ENCODE measurements around the gene STRN3.
"Not testable (repeated sequence)": the region's sequence is repeated elsewhere in the genome, so short reads cannot be mapped to it uniquely, and the experiment has no call there.

Gene STRN3

DNA sequence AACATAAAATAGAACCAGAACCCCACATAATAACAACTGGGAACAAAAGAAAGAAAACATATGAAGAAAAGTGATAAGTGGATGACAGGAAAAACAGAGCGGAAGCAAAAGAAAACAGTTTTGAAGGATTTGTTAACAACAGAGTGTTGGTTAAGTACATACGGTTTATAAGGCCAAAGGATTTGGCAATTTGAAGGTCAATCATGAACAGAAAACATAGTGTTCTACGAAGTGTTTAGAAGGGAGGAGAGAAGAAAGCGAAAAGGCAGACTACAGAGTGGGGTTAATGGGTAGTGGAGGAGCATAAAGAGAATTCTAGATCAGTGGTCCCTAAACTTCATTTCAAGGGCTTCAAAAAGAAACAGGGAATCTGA, 4.6 kb downstream of the STRN3 start:
- Histone ChIP-seq H3K27ac (ENCODE audit: low read depth, low read length) (no peak overlapping the region), H3K9me3 (ENCODE audit: control insufficient read depth, insufficient read depth, low read length) (no peaks in the 10 kb centered on the region), H3K4me1 (ENCODE audit: control insufficient read depth, insufficient read depth, low read length) (peaks cover 17% of the 10 kb centered on the region; the same call in 1 of the 2 replicates), H3K4me3 (ENCODE audit: low read depth, low read length) (no peak overlapping the region), H3K36me3 (ENCODE audit: control insufficient read depth, insufficient read depth, low read length) (peaks cover 13% of the 10 kb centered on the region; the same call in 1 of the 2 replicates), H3K27me3 (ENCODE audit: control insufficient read depth, insufficient read depth, low read length) (no peaks in the 10 kb centered on the region), H3K9ac (ENCODE audit: low read depth, low read length) (no peak overlapping the region)

DNA sequence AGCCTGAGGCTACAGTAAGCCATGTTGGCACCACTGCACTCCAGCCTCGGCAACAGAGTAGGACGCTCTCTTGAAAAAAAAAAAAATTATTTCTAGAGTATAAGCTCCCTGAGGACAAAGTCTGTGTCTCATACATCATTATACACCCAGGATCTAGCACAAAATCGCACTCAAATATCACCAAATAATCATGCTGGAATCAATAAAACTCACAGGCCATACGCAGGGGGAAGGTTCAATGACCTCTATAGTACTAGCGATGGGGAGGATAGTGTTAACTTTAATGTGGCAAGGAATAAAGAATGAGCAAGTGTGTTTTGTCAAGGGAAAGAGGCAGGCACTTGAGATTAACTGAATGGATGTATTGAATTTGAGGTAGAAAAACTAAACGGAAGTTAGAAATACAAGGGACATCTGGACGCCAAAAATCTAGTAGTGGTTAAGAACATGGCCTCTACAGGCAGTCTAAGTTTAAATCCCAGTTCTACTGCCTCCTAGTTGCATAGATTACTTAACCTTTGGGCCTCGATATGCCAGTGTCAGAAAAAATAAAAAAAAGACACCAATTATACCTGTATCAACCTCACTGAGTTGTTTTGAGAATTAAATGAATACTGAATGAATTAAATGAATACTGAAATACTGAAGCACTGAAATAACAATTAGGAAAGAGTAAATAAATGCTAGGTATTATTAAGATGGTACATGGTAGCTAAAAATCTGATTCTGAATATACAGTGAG, 5.2 kb downstream of the STRN3 start:
- Histone ChIP-seq H3K36me3 (ENCODE audit: control insufficient read depth, insufficient read depth, low read length) (peaks cover 13% of the 10 kb centered on the region; the same call in 1 of the 2 replicates), H3K9me3 (ENCODE audit: control insufficient read depth, insufficient read depth, low read length) (no peaks in the 10 kb centered on the region), H3K27me3 (ENCODE audit: control insufficient read depth, insufficient read depth, low read length) (no peaks in the 10 kb centered on the region), H3K9ac (ENCODE audit: low read depth, low read length) (no peak overlapping the region), H3K27ac (ENCODE audit: low read depth, low read length) (no peak overlapping the region), H3K4me3 (ENCODE audit: low read depth, low read length) (no peak overlapping the region), H3K4me1 (ENCODE audit: control insufficient read depth, insufficient read depth, low read length) (peaks cover 17% of the 10 kb centered on the region; the same call in 1 of the 2 replicates)

DNA sequence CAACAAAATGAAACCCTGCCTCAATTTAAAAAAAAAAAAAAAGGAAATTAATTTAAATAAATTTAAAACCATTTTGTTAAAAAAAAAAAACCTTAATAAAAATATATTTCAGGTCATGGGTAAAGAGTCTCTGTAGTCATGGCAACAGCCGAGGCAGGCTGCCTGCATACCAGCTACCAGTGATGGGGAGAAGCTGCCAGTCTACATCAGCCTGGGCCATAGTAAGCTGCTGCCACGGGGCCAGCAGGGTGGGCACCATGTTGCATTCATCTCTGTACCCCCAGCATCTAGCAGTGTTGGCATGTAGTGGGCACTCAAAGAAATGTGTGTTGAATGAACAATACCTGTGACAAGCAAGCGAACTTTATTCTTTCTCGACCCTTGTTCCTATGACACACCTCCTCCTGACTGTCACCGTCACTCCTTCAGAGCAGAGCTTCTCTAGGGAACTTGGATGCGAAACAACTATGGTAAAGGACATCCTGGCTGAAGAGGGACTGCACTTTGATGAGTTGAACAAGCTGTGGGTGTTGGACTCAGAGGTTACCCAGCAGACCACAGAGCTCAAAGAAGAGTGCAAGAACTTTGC, 8.0 kb downstream of the STRN3 start:
- Histone ChIP-seq H3K4me1 (ENCODE audit: control insufficient read depth, insufficient read depth, low read length) (0 out of 2 replicates have a peak, but pooled peaks cover 1% of the 10 kb centered on the region), H3K9ac (ENCODE audit: low read depth, low read length) (no peak overlapping the region), H3K27me3 (ENCODE audit: control insufficient read depth, insufficient read depth, low read length) (no peaks in the 10 kb centered on the region), H3K9me3 (ENCODE audit: control insufficient read depth, insufficient read depth, low read length) (no peaks in the 10 kb centered on the region), H3K36me3 (ENCODE audit: control insufficient read depth, insufficient read depth, low read length) (peaks cover 13% of the 10 kb centered on the region; the same call in 1 of the 2 replicates), H3K27ac (ENCODE audit: low read depth, low read length) (no peak overlapping the region), H3K4me3 (ENCODE audit: low read depth, low read length) (no peak overlapping the region)

DNA sequence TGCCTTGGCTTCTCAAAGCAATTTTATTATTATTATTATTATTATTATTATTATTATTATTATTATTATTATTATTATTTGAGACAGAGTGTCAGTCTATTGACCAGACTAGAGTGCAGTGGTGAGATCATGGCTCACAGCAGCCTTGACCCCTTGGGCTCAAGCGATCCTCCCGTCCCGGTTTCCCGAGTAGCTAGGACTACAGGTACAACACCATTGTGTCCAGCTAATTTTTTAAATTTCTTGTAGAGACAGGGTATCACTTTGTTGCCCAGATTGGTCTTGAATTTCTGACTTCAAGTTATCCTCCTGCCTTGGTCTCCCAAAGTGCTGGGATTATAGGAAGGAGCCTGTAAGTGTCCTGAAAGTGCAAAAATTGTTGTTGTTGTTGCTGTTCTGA, 12.3 kb downstream of the STRN3 start:
- 0 out of 2 replicates have a peak, but pooled peaks cover 6% of the 10 kb centered on the region for H3K36me3 ChIP-seq (ENCODE audit: control insufficient read depth, insufficient read depth, low read length)
- H3K4me1 ChIP-seq (ENCODE audit: control insufficient read depth, insufficient read depth, low read length): no peaks in the 10 kb centered on the region
- no peaks in the 10 kb centered on the region for H3K27me3 ChIP-seq (ENCODE audit: control insufficient read depth, insufficient read depth, low read length)
- H3K27ac ChIP-seq (ENCODE audit: low read depth, low read length): no peak overlapping the region
- no peak overlapping the region for H3K9ac ChIP-seq (ENCODE audit: low read depth, low read length)
- no peak overlapping the region for H3K4me3 ChIP-seq (ENCODE audit: low read depth, low read length)
- H3K9me3 ChIP-seq (ENCODE audit: control insufficient read depth, insufficient read depth, low read length): no peaks in the 10 kb centered on the region

DNA sequence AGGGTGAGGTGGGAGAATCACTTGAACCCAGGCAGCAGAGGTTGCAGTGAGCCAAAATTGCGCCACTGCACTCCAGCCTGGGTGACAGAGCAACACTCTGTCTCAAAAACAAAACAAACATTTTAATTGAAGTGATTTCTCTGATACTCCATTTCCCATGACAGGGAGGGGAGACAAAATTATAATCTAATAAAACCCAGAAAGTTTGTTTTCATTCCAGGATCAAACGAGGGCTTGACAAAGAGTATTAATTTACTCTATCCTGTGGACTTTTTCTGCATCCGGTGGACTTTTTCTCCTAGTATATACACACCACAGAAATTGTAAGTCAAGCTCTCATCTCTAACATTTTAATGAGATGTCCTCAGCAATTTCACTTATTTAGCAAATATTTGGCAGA, 15.2 kb downstream of the STRN3 start:
- Histone ChIP-seq H3K9me3 (ENCODE audit: control insufficient read depth, insufficient read depth, low read length) (no peaks in the 10 kb centered on the region), H3K9ac (ENCODE audit: low read depth, low read length) (no peak overlapping the region), H3K4me1 (ENCODE audit: control insufficient read depth, insufficient read depth, low read length) (no peaks in the 10 kb centered on the region), H3K27ac (ENCODE audit: low read depth, low read length) (no peak overlapping the region), H3K36me3 (ENCODE audit: control insufficient read depth, insufficient read depth, low read length) (0 out of 2 replicates have a peak, but pooled peaks cover 6% of the 10 kb centered on the region), H3K4me3 (ENCODE audit: low read depth, low read length) (no peak overlapping the region), H3K27me3 (ENCODE audit: control insufficient read depth, insufficient read depth, low read length) (no peaks in the 10 kb centered on the region)

DNA sequence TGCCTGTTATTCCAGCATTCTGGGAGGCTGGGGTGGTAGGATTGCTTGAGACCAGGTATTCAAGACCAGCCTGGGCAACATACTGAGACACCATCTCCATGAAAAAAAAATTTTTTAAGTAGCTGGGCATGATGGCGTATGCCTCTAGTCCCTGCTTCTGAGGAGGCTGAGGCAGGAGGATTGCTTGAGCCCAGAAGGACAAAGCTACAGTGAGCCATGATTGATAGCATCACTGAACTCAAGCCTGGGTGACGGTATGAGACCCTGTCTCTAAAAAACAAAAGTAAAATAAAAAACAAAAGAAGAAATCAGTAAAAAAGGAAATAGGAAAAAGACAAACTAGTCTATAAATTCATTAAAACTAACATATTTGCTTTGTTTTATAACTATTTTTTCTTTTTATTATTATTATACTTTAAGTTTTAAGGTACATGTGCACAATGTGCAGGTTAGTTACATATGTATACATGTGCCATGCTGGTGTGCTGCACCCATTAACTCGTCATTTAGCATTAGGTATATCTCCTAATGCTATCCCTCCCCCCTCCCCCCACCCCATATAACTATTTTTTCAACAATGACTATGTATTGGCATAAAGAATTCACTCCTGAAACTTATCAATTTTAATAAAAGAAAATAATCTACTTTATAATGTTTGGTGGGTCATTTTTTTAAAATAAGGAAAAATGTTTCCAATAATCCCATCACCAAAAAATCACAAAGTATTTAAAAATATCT, 16.2 kb downstream of the STRN3 start:
- H3K4me3 ChIP-seq (ENCODE audit: low read depth, low read length): no peak overlapping the region
- no peaks in the 10 kb centered on the region for H3K9me3 ChIP-seq (ENCODE audit: control insufficient read depth, insufficient read depth, low read length)
- no peaks in the 10 kb centered on the region for H3K27me3 ChIP-seq (ENCODE audit: control insufficient read depth, insufficient read depth, low read length)
- no peak overlapping the region for H3K9ac ChIP-seq (ENCODE audit: low read depth, low read length)
- H3K36me3 ChIP-seq (ENCODE audit: control insufficient read depth, insufficient read depth, low read length): 0 out of 2 replicates have a peak, but pooled peaks cover 6% of the 10 kb centered on the region
- no peak overlapping the region for H3K27ac ChIP-seq (ENCODE audit: low read depth, low read length)
- H3K4me1 ChIP-seq (ENCODE audit: control insufficient read depth, insufficient read depth, low read length): peaks cover 8% of the 10 kb centered on the region

DNA sequence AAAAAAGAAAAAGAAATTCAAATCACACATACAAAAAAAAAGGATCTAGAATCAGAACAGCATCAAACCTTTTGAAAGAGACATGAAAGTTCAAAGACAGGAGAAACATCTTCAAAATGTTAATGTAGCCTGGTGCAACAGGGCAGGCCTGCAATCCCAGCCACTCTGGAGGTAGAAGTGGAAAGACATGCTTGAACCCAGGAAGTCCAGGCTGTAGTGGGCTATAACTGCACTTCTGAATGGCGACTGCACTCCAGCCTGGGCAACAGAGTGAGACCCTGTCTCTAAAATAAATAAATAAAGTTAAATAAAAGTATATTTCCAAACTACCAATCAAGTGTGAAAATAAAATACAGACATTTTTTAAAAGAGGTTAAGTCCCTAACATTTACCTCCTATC, 19.5 kb downstream of the STRN3 start:
- H3K27me3 ChIP-seq (ENCODE audit: control insufficient read depth, insufficient read depth, low read length): no peaks in the 10 kb centered on the region
- no peak overlapping the region for H3K27ac ChIP-seq (ENCODE audit: low read depth, low read length)
- H3K4me3 ChIP-seq (ENCODE audit: low read depth, low read length): no peak overlapping the region
- H3K4me1 ChIP-seq (ENCODE audit: control insufficient read depth, insufficient read depth, low read length): peaks cover 8% of the 10 kb centered on the region
- 0 out of 2 replicates have a peak, but pooled peaks cover 9% of the 10 kb centered on the region for H3K36me3 ChIP-seq (ENCODE audit: control insufficient read depth, insufficient read depth, low read length)
- H3K9me3 ChIP-seq (ENCODE audit: control insufficient read depth, insufficient read depth, low read length): no peaks in the 10 kb centered on the region
- H3K9ac ChIP-seq (ENCODE audit: low read depth, low read length): no peak overlapping the region

DNA sequence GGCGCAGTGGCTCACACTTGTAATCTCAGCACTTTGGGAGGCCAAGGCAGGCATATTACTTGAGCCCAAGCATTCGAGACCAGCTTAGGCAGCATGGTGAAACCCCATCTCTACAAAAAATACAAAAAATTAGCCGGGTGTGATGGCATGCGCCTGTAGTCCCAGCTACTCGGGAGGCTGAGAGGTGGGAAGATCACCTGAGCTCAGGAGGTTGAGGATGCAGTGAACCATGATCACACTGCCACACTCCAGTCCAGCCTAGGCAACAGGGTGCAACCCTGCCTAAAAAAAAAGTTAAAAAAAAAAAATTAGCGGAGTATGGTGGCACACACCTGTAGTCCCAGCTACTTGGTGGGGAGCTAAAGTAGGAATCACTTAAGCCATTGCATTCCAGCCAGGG, 22.2 kb downstream of the STRN3 start:
- not testable (repeated sequence) for H3K4me3 ChIP-seq (ENCODE audit: low read depth, low read length); H3K36me3 ChIP-seq (ENCODE audit: control insufficient read depth, insufficient read depth, low read length); H3K9me3 ChIP-seq (ENCODE audit: control insufficient read depth, insufficient read depth, low read length); H3K9ac ChIP-seq (ENCODE audit: low read depth, low read length); H3K27me3 ChIP-seq (ENCODE audit: control insufficient read depth, insufficient read depth, low read length); H3K27ac ChIP-seq (ENCODE audit: low read depth, low read length)
- peaks cover 15% of the 10 kb centered on the region for H3K4me1 ChIP-seq (ENCODE audit: control insufficient read depth, insufficient read depth, low read length)

DNA sequence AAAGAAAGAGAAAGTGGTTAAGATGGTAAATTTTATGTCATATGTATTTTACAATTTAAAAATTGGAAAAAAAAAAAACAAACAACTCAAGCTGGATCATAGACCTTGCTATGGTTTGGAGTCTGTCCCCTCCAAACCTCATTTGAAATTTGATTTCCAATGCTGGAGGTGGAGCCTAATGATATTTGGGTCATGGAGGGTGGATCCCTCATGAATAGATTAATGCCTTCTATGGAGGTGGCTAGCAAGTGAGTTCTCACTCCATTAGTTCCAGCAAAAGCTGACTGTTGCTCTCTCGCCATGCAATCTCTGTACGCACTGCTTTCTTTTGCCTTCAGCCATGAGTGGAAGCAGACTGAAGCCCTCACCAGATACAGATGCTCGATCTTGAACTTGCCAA, 22.9 kb downstream of the STRN3 start:
- Histone ChIP-seq H3K4me3 (ENCODE audit: low read depth, low read length) (no peak overlapping the region), H3K36me3 (ENCODE audit: control insufficient read depth, insufficient read depth, low read length) (0 out of 2 replicates have a peak, but pooled peaks cover 9% of the 10 kb centered on the region), H3K27ac (ENCODE audit: low read depth, low read length) (no peak overlapping the region), H3K9me3 (ENCODE audit: control insufficient read depth, insufficient read depth, low read length) (no peaks in the 10 kb centered on the region), H3K4me1 (ENCODE audit: control insufficient read depth, insufficient read depth, low read length) (peaks cover 17% of the 10 kb centered on the region), H3K9ac (ENCODE audit: low read depth, low read length) (no peak overlapping the region), H3K27me3 (ENCODE audit: control insufficient read depth, insufficient read depth, low read length) (no peaks in the 10 kb centered on the region)

DNA sequence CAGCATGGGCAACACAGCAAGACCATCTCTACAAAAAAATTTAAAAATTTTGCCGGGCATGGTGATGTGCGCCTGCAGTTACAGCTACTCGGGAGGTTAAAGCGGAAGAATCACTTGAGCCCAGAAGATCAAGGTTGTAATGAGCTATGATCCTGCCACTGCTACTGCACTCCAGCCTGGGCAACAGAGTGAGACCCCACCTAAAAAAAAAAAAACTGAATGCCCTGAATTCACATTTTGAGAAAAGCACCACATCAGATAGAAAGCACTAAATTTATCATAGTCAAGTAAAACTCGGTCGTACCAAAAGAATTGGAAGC, 24.9 kb downstream of the STRN3 start:
- Histone ChIP-seq H3K36me3 (ENCODE audit: control insufficient read depth, insufficient read depth, low read length) (0 out of 2 replicates have a peak, but pooled peaks cover 3% of the 10 kb centered on the region), H3K9ac (ENCODE audit: low read depth, low read length) (no peak overlapping the region)

More for the DNA sequence above, 24.9 kb downstream of the STRN3 start:
- H3K9me3 ChIP-seq (ENCODE audit: control insufficient read depth, insufficient read depth, low read length): no peaks in the 10 kb centered on the region
- no peak overlapping the region for H3K4me3 ChIP-seq (ENCODE audit: low read depth, low read length)
- H3K4me1 ChIP-seq (ENCODE audit: control insufficient read depth, insufficient read depth, low read length): peaks cover 33% of the 10 kb centered on the region
- peak overlapping the region; percentile 36 for H3K27ac ChIP-seq (ENCODE audit: low read depth, low read length)
- no peaks in the 10 kb centered on the region for H3K27me3 ChIP-seq (ENCODE audit: control insufficient read depth, insufficient read depth, low read length)
